Stimulated activated CD4-positive, alpha-beta T cell treated with anti-CD3 and anti-CD28 coated beads, Interleukin-2, amount 100 ng/mL, for 24 hours (primary cell): ENCODE data around the gene RELA.
A peak's percentile ranks its signal among the peaks of the same experiment; 100 is the strongest.
"Not testable (repeated sequence)": the region's sequence is repeated elsewhere in the genome, so short reads cannot be mapped to it uniquely, and the experiment has no call there.

Experiments
- DNase-seq, 2 donors: peaks; one replicate each; pipeline ENCODE4 v3.0.0-alpha.2; 2020

Gene RELA

DNA sequence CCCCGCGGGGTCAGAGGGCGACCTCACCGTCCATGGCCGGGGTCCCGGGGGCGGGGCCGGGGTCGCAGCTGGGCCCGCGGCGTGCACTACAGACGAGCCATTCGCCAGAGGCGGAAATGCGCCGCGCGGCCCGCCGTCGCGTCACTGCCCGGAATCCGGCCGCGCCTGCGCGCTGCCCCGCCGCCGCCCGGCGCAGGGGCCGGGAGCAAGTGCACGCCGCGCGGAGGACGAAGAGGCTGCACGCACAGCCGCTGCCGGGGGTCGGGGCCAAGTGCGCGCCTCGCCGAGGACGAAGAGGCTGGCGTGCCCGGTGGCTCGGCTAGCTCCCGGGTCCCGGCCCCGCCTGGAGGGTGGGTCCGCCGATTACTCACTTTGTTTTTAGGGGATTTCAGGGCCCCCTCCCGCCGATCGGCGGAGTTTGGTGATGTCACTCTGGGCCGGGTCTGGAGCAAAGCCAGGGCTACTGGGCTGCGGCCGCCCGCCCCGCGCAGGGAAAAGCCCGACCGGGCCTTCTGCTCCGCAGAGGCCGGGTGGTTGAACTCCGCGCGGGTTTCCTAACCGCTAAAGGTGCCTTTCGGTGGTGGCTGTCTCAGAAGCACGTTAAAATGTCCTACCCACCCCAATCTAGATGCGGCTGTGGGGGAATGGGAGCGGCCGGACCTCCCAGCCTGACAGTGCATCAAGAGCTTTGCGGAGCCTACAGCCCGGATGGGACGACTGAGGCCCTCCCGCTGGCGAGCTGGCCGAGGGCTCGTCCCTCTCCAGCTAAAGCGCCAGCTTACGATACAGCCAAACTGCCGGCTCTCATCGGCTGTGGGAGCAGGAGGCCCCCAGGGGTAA lies at the start of gene RELA:
TSS of gene RELA (minus strand) at position 118 of the 840 bp plus-strand sequence. CDS start at position 34, 84 bp downstream.
- DNase-seq, result peak; percentile 88 to 90

DNA sequence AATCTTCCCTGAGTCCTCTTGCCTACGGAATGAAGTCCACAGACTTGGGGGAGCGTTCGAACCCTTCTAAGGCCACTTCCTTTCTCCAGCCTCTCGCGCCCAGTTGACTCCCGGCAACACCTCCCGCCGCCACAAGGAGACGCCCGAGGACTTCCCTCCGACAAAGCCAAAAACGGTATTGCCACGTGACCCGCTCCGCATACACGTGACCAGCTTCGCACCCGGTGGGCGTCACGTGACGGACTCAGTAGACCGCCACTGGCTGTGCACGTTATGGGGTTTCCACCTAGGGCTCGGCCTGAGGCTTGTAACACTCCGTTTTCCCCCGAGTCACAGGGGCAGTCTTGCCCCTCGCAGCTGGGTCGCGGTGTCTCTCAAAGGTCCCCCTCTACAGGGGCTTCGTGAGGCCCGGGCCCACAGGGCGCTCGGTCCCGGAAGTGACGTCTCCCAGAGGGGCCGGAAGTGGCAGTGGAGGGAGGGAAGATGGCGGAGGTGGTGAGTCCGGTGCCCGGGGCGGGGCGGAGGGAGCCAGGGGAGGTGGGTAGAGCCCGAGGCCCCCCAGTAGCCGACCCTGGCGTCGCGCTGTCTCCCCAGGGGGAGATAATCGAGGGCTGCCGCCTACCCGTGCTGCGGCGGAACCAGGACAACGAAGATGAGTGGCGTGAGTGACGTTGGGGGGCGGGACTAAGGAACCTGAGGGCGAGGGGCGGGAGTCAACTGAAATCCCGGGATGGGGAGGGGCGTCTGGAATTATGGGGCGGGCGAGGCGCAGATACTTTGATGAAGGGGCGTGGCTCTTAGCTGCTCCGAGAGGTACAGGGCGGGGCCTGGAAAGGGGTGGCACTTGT lies 49.3 kb upstream of the RELA start, which contains the start of gene KAT5:
TSS of gene KAT5 (plus strand) at position 468 of the 848 bp plus-strand sequence. CDS start at position 484, 16 bp downstream.
- peak; percentile 99 for DNase-seq

DNA sequence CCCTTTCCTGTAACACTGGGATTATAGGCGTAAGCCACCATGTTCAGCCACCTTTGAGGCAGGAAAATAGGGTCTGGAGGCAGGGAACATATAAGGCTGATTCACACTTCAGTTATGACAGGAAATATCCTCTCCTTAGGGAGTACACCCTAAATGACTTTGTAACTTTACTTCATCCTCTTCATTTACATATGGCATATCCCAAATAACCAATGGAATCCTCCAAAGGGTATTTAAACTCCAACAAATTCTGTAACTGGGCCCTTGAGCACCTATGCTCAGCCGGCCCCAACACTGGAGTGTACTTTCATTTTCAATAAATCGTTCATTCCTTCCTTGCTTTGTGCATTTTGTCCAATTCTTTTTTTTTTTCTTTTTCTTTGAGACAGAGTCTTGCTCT lies 47.7 kb upstream of the RELA start:
- DNase-seq, result no peak

DNA sequence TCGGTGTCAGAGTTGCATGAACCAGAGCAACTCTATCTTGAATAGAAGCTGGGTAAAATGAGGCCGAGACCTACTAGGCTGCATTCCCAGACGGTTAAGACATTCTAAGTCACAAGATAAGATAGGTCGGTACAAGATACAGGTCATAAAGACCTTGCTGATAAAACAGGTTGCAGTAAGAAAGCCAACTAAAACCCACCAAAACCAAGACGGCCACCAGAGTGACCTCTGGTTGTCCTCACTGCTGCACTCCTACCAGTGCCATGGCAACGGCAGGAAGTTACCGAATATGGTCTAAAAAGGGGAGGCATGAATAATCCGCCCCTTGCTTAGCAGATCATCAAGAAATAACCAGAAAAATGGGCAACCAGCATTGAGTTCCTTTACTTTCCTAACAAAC lies 46.9 kb upstream of the RELA start:
- DNase-seq, result no peak

DNA sequence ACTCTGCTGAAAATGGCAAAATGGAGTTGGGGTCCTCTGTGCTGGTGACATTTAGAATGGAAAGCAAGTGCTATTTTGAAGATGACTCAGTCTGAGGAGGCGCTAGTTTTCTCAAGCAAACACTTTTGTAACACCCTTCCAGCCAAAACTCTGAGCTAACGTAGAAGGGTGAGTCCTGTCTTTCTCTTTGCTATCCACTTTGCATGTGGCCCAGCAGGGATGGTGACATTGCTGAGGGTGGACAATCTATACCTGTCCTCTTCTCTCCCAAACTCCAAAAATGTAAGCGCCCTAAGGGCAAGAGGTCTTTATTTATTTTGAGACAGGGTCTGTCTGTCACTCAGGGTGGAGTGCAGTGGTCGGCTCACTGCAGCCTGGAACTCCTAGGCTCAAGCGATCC lies 45.7 kb upstream of the RELA start:
- DNase-seq, result no peak

DNA sequence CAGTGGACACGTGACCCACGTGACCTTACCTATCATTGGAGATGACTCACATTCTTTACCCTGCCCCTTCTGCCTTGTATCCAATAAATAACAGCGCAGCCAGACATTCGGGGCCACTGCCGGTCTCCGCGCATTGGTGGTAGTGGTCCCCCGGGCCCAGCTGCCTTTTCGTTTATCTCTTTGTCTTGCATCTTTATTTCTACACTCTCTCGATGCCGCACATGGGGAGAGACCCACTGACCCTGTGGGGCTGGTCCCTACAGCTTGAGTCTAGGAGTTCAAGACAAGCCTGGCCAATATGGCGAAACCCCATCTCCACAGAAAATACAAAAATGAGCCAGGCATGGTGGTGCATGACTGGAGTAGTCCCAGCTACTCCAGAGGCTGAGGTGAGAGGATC lies 44.3 kb upstream of the RELA start:
- DNase-seq, result not testable (repeated sequence)

DNA sequence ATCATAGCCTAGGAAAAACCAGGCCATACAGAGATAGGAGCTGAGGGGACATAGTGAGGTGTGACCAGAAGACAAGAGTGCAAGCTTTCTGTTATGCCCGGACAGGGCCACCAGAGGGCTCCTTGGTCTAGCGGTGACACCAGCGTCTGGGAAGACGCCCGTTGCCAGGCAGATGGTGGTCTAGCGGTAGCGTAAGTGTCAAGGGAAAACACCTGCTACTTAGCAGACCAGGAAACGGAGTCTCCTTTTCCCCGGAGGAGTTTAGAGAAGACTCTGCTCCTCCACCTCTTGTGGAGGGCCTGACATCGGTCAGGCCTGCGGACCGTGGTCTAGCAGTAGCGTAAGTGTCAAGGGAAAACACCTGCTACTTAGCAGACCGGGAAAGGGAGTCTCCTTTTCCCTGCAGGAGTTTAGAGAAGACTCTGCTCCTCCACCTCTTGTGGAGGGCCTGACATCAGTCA lies 43.6 kb upstream of the RELA start:
- DNase-seq, result peak; percentile 78 to 82

DNA sequence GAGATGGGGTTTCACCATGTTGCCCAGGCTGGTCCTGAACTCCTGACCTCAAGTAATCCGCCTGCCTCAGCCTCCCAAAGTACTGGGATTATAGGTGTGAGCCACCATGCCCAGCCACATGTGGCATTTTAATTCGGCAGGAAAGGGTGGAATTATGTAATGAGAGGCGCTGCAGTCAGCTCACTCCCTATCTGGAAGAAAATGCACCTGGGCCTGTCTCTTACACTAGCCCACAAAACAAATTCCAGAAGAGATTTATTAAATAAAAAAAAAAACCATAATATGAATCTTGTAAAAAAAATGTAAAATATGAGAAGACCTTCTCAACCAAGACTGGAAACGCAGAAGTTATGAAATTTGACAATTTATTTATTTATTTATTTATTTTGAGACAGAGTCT lies 41.1 kb upstream of the RELA start:
- no peak for DNase-seq

DNA sequence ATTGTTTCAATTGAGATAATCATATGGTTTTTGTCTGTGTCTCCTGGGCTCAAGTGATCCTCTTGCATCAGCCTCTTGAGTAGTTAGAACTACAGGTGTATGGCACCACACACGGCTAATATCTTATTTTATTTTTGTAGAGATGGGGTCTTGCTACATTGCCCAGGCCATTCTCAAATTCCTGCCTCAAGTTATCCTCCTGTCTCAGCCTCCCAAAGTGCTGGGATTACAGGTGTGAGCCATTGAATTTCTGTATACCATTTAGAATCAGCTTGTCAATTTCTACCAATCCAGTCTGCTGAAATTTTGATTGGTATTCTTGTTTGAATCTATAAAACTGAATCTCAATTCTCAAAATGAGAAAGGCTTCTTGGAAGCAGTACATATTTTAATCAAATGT lies 39.0 kb upstream of the RELA start:
- no peak for DNase-seq

DNA sequence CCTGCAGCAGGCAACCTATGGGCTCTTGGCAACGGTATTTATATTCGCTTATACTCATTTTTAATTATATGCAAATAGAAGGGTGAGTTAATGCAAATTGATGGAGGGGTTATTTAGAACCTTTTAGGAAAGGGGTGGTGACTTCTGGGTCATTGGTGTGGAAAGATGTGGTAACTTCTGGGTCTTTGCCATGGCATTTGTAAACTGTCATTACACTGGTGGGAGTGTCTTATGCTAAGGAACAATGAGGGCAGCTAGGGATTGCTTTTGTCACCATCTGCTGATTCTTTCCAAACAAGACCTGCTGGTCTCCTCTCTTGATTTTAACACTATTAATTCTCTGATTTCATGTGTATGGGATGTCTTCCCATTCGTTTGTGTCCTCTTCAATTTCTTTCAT lies 37.7 kb upstream of the RELA start:
- no peak for DNase-seq

DNA sequence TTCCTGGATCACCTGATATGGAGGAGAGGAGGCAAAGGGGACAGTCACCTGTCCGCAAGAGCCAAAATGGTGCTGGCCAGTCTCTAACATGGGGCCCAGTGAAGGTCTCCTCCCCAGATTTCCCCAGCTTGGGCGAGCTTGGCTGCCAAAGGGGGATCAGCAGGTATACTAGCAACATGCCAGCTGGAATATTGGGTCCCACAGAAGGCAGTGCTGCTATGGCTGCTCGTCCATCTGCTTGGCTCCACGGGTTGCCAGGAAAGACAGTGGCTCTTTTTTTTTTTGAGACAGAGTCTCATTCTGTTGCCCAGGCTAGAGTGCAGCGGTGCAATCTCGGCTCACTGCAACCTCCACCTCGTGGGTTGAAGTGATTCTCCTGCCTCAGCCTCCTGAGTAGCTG lies 36.6 kb upstream of the RELA start:
- no peak for DNase-seq

DNA sequence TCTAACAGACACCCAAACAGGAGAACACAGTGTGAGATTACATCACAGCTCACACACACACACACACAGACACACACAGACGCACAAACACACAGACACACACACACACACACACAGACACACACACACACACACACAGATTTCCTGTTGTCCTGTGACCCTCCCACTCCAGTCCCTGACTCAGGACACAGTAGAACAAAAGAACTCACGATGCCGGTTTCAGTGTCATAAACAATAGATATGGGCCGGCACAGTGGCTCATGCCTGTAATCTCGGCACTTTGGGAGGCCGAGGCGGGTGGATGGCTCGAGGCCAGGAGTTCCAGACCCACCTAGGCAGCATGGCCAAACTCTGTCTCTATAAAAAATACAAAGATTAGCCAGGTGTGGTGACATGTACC lies 35.5 kb upstream of the RELA start:
- DNase-seq, result no peak

DNA sequence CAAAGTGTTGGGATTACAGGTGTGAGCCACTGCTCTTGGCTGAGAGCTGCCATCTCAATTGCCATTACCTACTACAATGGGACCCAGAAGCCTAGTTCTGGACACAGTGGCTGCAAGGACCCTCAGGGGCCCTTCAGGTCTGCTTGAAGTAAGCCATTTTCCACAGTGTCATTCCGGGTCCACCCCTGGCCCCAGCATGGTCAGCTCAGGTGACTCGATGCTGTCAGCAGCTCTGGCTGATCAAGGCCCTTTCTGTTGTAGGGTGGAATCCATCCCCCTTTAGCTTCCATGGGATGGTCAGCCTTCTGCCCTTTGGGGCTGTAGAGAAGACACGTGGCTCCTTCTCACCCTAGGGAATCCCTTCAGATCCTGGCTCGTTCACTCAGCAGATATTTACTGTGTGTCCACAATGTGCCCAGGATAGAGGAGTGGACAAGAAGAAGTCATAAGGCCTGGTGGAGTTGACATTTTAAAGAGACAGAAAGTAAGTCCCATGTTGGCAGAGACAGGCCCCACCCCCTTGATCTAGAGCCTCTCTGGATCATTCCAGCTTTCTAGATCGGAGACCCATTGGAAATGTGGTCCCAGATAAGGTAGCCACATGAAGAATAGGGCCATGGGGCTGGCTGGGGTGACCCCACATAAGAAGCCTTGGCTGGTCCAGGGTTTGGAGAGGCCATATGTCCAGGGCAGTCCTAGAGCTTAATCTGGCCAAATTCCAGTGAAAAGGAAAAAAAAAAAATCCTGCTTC lies 34.3 kb upstream of the RELA start:
- no peak for DNase-seq

DNA sequence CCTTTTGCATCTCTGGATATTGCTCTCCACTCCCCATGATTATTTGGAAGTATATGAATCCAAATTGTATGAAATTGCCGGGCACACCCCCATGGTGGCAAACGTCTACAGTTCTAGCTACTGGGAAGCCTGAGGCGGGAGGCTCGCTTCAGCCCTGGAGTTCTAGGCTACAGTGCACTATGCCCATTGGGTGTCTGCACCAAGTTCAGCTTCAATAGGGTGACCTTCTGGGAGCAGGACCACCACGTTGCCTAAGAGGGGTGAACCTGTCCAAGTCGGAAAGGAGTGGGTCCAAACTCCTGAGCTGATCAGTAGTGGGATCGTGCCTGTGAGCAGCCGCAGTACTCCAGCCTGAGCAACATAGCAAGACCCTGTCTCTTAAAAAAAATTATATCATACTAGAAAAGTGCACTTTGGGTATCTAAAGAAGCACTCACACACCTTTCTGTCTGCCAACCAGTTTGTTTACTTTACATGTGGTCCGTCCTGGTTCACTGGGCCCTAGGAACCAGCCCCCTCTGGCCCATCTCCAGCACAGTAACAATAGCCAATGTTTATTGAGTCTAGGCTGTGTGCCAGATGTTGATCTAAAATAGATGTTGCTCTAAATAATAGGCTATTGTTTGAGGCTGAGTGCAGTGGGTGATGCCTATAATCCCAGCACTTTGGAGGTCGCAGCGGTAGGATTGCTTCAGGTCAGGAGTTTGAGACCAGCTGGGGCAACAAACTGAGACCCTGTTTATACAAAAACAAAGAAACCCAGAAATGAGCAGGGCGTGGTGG lies 32.9 kb upstream of the RELA start:
- no peak for DNase-seq

DNA sequence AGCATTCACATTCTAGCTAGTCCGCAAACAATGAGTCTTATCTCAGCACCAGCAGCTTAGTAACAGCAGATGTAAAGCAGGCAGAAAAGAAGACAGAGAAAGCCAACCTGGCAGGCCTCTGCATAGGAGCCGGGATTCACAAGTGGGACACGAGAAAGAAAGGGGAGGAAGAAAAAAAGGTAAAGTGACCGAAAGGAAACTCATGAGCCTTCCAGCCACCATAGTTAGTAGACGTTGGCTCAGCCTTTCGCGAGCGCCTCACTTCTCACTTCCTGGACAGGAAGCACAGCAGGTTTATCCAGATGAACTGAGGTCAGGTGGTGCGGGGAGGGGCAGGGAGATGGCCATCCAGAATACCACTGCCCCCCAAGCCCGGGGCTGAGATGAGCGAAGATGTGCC lies 29.7 kb upstream of the RELA start:
- no peak for DNase-seq

DNA sequence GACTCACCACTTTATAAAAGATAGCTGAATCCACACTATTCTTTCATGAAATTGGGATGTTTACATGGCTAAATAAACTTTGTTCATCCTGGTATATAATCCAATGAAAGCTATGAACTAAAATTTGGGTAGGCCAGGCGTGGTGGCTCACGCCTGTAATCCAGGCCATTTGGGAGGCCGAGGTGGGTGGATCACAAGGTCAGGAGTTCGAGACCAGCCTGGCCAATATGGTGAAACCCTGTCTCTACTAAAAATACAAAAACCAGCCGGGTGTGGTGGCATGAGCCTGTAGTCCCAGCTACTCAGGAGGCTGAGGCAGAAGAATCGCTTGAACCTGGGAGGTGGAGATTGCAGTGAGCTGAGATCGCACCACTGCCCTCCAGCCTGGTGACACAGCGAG lies 29.1 kb upstream of the RELA start:
- DNase-seq, result not testable (repeated sequence)

DNA sequence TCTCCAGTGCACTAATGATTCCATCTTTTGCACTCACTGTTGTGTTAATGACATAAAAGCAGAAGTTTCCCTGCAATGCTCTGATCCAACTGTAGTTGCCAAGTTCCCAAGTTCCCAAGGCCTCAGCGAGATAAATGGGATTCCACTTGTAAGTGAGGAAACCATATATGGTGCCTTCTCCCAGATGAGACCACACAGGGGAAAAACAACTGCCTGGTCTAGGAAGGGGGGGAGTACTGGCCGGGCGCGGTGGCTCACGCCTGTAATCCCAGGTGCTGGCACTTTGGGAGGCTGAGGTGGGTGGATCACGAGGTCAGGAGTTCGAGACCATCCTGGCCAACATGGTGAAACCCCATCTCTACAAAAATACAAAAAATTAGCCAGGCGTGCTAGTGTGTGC lies 23.3 kb upstream of the RELA start:
- DNase-seq, result no peak

DNA sequence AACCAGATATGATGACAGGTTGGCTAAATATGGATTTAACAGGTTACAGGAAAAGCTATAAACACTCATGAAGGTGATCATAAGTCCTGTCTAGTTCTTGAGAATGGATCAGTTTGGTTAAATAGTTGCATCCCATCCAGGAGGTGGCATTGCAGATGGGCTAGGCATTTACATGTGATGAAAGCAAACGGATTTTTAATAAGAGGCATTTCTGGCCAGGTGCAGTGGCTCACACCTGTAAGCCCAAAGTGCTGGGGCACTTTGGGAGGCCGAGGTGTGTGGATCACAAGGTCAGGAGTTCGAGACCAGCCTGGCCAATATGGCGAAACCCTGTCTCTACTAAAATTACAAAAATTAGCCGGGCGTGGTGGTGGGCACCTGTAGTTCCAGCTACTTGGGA lies 20.8 kb upstream of the RELA start:
- DNase-seq, result not testable (repeated sequence)

DNA sequence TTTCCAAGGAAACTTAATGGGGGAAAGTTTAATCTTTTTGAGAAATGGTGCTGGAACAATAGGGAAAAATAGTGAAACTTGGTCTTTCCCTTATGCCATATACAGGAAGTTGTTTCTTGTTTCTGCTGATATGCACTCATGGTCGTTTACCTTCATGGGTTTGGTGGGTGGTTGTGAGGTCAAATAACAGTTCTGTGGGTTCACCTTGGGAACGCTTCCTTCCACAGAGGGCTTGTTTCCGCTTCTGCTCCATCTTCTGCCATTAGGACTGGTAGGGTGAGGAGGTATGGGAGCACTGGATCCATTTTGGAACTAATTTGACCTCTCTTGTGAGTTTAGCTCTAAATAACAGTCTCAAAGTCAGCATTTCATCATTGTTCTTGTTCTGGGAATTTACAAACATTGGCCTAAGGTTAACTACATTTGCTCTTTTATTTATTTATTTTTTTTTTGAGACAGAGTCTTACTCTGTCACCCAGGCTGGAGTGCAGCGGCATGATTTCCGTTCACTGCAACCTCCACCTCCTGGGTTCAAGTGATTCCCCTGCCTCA lies 17.6 kb upstream of the RELA start:
- no peak for DNase-seq

DNA sequence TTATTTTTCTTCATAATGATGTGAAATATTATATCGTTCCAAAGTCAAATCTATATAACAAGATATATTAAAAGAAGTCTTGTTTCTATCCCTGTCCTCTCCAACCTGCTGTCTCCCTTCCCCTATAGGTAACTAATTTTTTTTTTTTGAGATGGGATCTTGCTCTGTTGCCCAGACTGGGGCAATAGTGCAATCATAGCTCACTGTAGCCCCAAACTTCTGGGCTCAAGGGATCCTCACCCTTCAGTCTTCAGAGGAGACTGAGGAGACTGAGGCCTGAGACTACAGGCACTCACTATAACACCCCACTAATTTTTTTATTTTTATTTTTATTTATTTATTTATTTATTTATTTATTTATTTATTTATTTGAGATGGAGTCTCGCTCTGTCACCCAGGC lies 10.3 kb upstream of the RELA start:
- no peak for DNase-seq

DNA sequence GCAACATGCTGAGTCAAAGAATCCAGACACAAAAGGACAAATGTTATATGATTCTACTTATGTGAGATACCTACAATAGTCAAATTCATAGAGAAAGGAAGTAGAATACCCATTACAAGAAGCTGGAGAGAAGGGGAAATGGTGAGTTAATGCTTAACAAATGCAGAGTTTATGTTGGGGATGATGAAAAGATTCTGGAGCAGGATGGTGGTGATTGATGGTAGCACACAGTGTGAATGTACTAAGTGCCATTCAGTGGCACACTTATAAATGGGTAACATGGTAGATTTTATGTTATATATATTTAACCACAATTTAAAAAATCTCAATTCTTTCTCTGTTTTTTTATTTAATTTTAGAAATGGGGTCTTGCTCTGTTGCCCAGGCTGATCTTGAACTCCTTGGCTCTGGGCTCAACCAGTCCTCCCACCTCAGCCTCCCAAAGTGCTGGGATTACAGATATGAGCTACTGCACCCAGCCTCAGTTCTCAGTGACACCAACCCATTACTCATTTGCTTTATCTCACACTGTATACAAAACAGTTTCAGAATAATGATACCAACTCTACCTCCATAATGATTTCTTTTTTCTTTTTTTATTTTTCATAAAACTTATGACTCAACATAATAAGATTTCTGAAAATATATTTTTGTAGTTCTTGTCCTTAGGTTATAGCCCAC lies 9.6 kb upstream of the RELA start:
- DNase-seq, result no peak
